LoVo (cell line): Measurements from ENCODE around the gene SMIM31.

Experiments
- DNase-seq: peaks from one replicate; pipeline ENCODE4 v3.0.0-alpha.2; 2016; ENCODE audit warnings: low spot score

The SMIM31 gene

DNA sequence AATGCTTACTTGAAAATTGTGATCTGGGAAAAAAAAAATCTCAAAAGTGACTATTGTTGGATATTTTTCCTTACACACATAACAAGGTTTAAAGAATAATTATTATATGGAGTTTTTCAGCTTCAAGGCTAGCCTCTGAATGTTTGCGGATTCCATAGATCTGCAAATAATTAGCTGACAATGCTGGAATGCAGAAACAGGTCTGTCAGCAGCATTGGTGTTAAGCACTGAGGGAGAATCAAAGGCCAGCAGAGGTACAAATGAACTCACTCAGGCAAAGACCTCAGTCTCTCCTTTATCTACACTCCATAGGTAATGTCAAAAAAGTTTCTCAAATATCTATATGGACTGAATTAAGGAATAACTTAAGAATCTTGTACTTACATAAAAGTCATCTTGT, 35.1 kb downstream of the SMIM31 start:
- no peak for DNase-seq

DNA sequence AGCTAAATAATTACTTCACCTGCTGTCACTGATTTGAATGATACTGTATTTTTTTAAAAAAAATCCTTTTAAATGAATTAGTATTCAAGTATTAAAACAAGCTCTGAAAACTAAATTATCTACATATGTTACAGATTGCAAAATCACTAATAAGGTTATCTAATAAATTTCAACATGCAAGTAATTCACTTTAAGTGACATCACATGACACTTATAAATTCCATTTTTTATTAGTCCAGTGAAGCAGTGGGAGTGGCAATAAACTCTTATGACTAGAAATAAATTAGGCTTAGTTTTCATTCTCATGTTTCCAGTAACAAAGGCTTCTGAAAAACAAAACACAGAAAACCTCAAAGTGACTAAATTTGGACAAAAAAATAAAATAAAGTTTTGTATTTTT, 36.3 kb downstream of the SMIM31 start:
- no peak for DNase-seq

DNA sequence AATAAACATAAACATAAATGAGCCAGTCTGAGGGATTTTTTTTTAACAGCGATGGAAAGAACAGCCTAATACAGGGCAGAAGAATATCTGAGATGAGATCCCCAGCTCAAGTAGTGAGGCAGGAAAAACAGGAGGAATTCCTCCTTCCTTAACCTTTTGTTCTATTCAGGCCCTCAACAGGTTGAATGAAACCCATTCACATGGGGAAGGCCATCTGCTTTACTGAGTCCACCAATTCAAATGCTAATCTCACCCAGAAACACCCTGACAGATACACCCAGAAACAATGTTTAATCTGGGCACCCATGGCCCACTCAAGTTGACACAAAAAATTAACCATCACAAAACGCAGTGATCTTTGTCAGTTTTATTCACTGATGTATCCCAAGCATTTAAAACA, 45.5 kb downstream of the SMIM31 start:
- no peak for DNase-seq

DNA sequence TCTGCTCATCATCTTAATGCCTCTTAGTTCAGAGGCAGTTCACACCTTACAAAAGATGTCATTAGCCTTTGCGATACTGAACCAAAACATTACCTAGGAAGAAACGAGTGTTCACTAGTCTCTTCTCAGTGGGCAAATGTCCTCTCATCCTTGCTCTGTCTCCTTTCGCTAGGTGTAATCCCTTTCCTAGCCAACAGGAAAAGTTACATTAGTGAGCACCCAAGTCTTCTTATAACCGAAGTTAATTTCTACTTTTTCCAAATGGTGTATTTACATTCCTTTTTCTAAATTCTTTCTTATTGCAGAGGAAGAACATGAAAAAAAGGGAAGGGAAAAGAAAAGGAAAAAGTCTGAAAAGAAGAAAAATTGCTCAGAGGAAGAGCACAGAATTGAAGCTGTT, 46.9 kb downstream of the SMIM31 start:
- no peak for DNase-seq

DNA sequence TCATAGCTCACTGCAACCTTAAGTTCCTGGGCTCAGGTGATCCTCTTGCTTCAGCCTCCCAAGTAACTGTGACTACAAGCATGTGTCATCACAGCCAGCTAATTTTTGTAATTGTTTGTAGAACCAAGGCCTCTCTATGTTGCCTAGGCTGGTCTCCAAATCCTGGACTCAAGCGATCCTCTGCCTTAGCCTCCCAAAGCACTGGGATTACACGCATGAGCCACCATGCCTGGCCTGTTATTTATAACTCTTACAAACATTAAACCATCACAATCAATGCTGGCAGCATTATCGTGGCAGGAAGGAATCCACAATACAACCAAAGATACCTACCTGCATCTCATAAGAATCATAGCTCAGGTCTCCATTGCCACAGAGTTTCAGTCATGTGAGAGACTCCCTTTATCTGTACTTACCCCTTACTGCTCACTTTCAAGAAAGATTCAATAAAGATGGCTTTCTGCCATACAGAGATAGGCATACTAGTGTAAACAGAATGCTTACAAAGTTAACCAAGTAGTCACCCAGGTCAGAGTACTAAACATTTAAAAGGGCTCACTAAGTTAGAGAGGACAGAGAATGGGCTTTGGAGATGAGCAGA, 48.5 kb downstream of the SMIM31 start:
- no peak for DNase-seq

DNA sequence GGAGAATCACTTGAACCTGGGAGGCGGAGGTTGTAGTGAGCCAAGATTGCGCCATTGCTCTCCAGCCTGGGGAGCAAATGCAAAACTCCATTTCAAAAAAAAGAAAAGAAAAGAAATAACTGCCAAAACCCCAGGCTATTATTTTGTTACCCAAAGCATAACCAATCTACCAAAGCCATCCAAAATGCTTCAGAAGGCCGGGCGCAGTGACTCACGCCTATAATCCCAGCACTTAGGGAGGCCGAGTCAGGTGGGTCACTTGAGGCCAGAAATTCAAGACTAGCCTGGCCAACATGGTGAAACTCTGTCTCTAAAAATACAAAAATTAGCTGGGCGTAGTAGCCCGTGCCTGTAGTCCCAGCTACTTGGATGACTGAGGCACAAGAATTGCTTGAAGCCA, 49.8 kb downstream of the SMIM31 start:
- no peak for DNase-seq

DNA sequence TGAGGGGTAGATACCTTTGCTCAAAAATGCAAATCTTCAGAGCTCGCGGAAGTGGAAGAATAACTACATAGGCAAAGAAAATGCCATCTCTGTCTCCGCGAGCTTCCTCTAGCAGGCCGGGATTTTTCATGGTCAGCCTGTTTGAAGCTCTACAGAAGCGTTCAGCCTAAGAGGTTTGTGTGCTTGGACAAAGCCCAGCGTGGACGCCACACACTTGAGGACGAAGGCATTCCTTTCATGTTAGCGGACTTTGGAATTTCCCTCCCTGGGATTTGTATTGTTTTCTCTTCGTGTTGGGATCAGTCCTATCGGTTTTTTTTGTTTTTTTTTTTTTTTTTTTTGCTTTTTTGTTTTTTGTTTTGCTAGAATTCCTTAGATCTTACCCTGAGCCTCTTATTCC, 53.7 kb downstream of the SMIM31 start:
- no peak for DNase-seq

DNA sequence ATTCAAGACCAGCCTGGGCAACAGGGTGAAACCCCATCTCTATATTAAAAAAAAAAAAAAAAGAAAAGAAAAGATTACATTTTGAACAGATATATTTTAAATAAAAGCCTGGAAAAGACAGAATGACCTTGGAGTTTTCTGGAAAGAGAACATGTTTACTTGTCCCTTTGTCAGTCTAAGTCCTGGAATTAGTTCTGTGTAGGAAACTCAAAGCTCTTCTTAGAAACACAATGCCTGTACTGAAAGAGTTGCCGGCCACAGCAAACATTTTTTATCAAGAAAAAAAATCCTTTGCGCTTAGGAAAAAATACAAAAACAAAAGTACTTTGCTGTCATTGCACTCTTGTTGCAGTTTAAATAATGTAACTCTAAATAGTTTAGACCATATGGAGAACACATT, 59.6 kb downstream of the SMIM31 start:
- no peak for DNase-seq

DNA sequence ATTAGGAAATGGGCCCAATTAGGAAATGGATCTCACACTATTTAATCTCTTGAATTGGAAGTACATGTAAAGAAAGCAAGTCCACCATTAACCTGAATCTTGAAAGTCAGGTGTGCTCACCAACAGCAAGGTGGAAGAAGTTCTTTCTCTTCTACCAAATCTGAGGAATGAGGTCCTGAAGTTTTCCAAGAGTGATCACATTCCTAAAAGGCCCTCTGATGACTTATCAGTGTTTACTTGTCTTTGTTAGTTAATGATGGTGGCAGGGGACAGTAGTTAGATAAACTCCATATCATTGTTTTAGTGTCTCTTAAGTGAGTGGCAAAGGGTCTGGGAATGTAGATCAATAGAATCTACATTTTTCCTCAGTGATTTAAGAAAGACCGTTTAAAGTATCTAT, 61.8 kb downstream of the SMIM31 start:
- DNase-seq: no peak

DNA sequence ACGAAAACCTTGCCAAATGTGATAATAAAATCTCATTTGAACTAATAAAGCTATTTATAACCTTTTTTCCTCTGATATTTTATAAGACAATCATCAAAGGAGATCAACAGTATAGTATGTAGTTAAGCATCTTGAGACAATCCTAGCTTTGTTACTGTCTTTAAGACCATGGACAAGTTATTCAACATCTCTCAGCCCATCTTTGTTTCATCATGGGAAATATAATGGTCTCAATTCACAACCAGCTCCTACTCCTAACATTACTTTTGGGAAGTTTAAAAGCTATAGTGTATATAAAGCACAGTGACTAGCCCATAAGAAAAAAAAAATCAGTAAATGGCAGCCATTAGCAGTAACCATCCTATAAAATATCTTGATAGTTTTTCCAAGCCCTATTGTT, 65.4 kb downstream of the SMIM31 start:
- DNase-seq: no peak

DNA sequence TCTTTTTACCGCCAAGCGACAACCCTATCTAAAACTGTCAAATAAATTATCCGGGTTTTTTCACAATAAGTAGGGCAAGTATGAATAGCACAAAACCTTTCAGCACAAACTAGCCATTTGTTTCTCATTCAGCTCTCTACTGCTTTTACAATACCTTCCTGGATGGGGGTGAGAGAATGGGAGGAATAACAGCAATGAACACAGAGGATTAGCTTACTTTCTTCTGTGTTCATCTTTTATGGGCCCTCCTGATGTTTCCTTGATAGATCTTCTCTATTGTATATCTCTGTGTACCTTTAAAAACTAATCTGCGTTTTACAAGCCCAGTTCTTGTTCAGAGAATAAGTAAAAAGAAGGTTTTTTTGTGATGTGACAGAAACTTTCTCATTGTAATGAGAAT, 67.8 kb downstream of the SMIM31 start:
- no peak for DNase-seq

DNA sequence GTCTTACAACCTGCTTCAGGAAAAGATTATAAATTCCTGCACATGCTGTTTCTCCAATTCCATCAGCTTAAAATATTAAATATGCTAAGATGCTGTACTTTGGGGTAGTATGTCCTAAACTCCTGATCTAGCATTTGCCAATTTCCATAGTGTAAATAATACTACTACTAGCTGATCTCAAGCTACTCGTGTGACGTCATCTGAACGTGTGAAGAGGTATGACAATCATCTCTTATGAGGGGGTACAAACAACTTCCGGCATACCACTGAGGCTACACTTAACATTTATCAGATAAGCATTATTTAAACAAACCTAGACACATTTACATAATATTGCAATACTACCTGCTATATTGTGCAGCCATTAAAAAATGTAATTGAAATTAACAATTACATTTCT, 70.7 kb downstream of the SMIM31 start:
- no peak for DNase-seq

DNA sequence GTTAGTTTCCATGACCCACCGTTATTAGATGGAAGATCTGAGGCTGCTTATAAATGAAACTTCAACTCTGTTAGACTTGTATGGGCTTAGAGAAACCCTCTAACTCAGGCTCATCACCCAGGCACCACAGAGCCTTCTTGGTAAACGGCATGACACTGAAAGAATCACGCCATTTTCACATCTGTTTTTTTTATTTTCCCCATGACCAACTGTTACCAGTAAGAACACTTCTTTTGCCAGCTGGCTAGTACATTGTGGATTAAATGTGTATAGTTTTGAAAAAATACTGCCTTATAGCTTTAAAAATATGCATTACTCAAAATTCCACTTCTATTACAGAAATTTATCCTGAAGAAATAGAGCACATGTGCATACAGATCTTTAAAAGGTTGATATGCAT, 75.0 kb downstream of the SMIM31 start:
- DNase-seq: no peak

DNA sequence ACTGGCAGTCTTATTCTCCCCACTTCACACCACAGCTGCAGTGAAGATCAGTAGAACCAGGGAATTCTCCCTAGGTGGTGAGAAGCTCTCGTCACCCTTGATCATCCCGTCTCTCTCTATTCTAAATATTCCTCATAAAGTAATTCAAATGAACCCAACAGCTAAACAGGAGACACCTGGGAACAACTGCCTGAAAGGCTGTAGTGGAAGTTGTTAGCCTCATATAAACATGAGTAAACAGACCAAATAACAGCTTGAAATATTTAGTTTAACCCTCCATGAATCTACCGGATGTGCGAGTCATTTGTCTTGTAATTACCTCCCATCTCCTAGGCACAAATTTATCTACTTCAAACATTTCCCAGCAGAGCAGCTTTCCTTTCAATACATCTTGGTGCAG, 92.6 kb downstream of the SMIM31 start:
- DNase-seq: no peak

DNA sequence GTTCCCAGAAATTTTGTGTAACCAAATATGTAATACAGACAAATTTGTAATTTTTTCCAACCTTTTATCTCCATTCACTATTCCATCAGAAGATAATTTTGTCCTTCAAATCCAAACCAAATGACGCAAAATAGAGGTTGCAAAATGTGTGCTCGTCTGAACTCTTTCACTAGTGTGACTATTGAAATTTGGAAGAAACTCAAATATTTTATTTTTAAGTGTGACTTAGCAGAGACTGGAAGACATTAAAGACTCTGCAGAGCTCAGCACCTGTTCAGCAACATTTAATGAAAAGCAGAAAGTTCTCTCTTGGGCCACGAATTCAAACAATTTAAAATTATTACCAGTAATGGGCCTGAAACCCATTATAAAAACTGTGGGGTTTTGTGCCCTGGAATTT, 93.1 kb downstream of the SMIM31 start:
- no peak for DNase-seq

DNA sequence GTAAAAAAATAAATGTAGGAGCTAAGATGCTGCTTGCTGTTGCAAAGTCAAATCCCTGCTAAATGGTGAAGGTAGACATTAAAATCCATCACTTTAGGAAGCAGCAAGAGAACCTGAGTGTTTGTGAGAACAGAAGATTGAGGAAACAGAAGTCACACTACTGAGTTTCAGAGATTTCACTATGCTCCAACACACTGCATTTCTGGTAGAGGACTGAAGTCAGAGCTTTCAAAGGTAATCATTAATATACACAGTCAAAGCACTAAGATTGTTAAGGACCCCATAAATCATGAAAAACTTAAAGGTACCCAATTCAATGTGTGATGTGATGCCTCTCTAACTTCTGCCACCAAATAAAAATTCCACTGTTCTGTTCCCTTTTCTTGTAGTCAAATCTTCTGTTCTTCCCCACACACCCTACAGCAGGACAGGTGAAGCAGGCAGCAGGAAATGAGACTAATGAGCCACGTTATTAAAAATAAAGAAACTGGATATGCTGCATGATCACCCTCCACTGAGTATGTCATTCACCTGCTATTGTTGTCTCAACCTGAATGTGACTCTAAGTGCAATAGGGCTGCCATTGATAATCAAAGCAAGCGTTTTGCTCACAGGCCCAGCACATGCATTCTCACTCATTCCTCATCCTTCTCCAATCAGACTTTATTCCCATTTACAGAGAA, 94.2 kb downstream of the SMIM31 start:
- no peak for DNase-seq
